MM.1S (cell line): ENCODE measurements around the gene HAGHL.

ENCODE experiments used
- DNase-seq: peaks from one replicate; pipeline ENCODE4 v3.0.0-alpha.2; 2015
- H2AFZ ChIP-seq: fragments of 300-600 bp; sonication (generic); 2 replicates; pipeline ENCODE4 v1.6.0; 2016; ENCODE audit warnings: antibody characterized with exemption, low read length
- H3F3A ChIP-seq: fragments of 300-600 bp; sonication (generic); 2 replicates; pipeline ENCODE4 v1.6.1; 2016; ENCODE audit warnings: mild to moderate bottlenecking, antibody characterized with exemption, low read length, moderate library complexity, mixed read lengths; ENCODE audit not compliant: insufficient read depth
- H3K27ac ChIP-seq: fragments of 300-600 bp; sonication (generic); 2 replicates; pipeline ENCODE4 v1.5.1; 2016; ENCODE audit warnings: mild to moderate bottlenecking, low read length
- H3K27me3 ChIP-seq: fragments of 300-600 bp; sonication (generic); replicated peaks from 2 replicates; pipeline ENCODE4 v1.6.0; 2016; ENCODE audit warnings: low read length; ENCODE audit not compliant: insufficient read depth
- H3K36me3 ChIP-seq: fragments of 300-600 bp; sonication (generic); replicated peaks from 2 replicates; pipeline ENCODE4 v1.6.1; 2016; ENCODE audit warnings: mild to moderate bottlenecking, low read length, mixed read lengths; ENCODE audit not compliant: insufficient read depth
- H3K4me1 ChIP-seq: fragments of 300-600 bp; sonication (generic); 2 replicates; pipeline ENCODE4 v1.6.1; 2016; ENCODE audit warnings: low read length, mixed read lengths
- H3K4me2 ChIP-seq: fragments of 300-600 bp; sonication (generic); 2 replicates; pipeline ENCODE4 v1.6.0; 2016; ENCODE audit warnings: low read depth, low read length
- H3K4me3 ChIP-seq: fragments of 300-600 bp; sonication (generic); 2 replicates; pipeline ENCODE4 v1.5.1; 2016; ENCODE audit warnings: low read length, mixed read lengths
- H3K79me2 ChIP-seq: fragments of 300-600 bp; sonication (generic); 2 replicates; pipeline ENCODE4 v1.6.1; 2016; ENCODE audit warnings: mixed run types, low read length, mixed read lengths
- H3K9ac ChIP-seq: fragments of 300-600 bp; sonication (generic); 2 replicates; pipeline ENCODE4 v1.6.1; 2016; ENCODE audit warnings: low read length, mixed read lengths
- H3K9me2 ChIP-seq: fragments of 300-600 bp; sonication (generic); replicated peaks from 2 replicates; pipeline ENCODE4 v1.6.1; 2016; ENCODE audit warnings: mild to moderate bottlenecking, low read length, mixed read lengths; ENCODE audit not compliant: insufficient read depth
- H3K9me3 ChIP-seq: fragments of 300-600 bp; sonication (generic); replicated peaks from 2 replicates; pipeline ENCODE4 v1.6.1; 2016; ENCODE audit warnings: mild to moderate bottlenecking, low read length, mixed read lengths; ENCODE audit not compliant: insufficient read depth
- H4K20me1 ChIP-seq: fragments of 300-600 bp; sonication (generic); 2 replicates; pipeline ENCODE4 v1.6.1; 2016; ENCODE audit warnings: mild to moderate bottlenecking, low read length, moderate library complexity, mixed read lengths; ENCODE audit not compliant: insufficient read depth
- EZH2 ChIP-seq: fragments of 300-600 bp; sonication (generic); optimal IDR thresholded peaks from 2 replicates; pipeline ENCODE3; 2017; ENCODE audit warnings: low read depth, mild to moderate bottlenecking, antibody characterized with exemption, low read length, mixed read lengths
- EZH2phosphoT487 ChIP-seq: fragments of 300-600 bp; sonication (generic); IDR thresholded peaks from 2 replicates; pipeline ENCODE4 v1.6.1; 2018; ENCODE audit warnings: antibody characterized with exemption, low read length
- TF ChIP-seq, protein P1 (sequence below): fragments of 300-600 bp; sonication (generic); IDR thresholded peaks from 2 replicates; pipeline ENCODE4 v1.5.1; 2016; ENCODE audit warnings: antibody characterized with exemption, low read length, mixed read lengths

HAGHL gene

GRCh38 chr16:733382-734207 is 6.7 kb downstream of the HAGHL start:
- H2AFZ ChIP-seq, result no peak overlapping the region
- no peak overlapping the region for H3K4me2 ChIP-seq
- no peaks in the 10 kb centered on the region for H3K27me3 ChIP-seq
- DNase-seq, result no peak
- H3K36me3 ChIP-seq, result no peaks in the 10 kb centered on the region
- no peak overlapping the region for H3K4me3 ChIP-seq
- H3F3A ChIP-seq, result peaks cover 25% of the 10 kb centered on the region
- no peak overlapping the region for H3K9ac ChIP-seq
- no peaks in the 10 kb centered on the region for H3K9me2 ChIP-seq
- H3K4me1 ChIP-seq, result peaks cover 32% of the 10 kb centered on the region
- H3K9me3 ChIP-seq, result no peaks in the 10 kb centered on the region
- H4K20me1 ChIP-seq, result no peaks in the 10 kb centered on the region
- no peaks in the 10 kb centered on the region for H3K79me2 ChIP-seq
- H3K27ac ChIP-seq, result no peak overlapping the region
- no peak for TF ChIP-seq EZH2phosphoT487
- TF ChIP-seq, protein P1, sequence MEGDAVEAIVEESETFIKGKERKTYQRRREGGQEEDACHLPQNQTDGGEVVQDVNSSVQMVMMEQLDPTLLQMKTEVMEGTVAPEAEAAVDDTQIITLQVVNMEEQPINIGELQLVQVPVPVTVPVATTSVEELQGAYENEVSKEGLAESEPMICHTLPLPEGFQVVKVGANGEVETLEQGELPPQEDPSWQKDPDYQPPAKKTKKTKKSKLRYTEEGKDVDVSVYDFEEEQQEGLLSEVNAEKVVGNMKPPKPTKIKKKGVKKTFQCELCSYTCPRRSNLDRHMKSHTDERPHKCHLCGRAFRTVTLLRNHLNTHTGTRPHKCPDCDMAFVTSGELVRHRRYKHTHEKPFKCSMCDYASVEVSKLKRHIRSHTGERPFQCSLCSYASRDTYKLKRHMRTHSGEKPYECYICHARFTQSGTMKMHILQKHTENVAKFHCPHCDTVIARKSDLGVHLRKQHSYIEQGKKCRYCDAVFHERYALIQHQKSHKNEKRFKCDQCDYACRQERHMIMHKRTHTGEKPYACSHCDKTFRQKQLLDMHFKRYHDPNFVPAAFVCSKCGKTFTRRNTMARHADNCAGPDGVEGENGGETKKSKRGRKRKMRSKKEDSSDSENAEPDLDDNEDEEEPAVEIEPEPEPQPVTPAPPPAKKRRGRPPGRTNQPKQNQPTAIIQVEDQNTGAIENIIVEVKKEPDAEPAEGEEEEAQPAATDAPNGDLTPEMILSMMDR, result peak; percentile 30

DNA sequence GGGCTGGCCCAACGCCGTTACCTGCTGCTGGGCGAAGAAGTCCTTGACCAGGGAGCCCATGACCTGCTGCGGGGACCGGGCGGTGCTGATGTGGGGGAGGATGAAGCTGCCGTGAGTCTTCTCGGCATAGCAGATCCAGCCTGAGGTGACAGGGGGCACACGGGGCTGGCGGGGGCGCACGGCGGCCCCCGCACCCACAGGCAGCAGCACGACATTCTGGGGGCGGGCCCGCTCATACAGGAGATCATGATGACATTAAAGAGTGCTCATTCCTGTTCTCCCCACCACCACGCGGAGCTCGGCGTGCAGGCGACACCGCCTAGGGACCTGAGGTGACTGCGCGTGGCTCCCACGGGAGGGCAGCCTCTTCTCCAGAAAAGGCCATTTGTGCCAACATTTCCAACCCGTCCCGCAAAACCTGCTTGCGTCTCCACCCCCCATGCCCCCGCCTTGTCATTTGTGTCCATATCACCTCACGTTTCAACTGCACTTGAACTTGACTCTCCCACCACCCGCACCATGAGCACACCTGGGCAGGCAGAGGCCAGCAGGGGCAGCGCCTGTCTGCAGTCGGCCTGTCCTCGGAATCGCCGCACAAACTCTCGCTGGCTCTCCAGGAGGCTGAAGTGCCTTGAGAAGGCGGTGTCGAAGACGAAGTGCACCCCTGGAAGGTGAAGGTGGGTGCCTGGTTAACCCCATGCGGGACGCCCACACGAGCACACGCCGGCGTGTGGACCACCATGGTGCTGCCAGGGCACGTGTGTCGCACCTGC is 7.5 kb downstream of the HAGHL start:
- Histone ChIP-seq H3K27me3 (no peaks in the 10 kb centered on the region), H3K4me1 (peaks cover 32% of the 10 kb centered on the region), H4K20me1 (no peaks in the 10 kb centered on the region), H3K36me3 (no peaks in the 10 kb centered on the region), H2AFZ (no peak overlapping the region), H3F3A (peaks cover 25% of the 10 kb centered on the region), H3K4me3 (no peak overlapping the region), H3K4me2 (peak overlapping the region; percentile 69; the same call in 1 of the 2 replicates), H3K27ac (no peak overlapping the region), H3K9me2 (no peaks in the 10 kb centered on the region), H3K79me2 (peaks cover 2% of the 10 kb centered on the region), H3K9me3 (no peaks in the 10 kb centered on the region), H3K9ac (no peak overlapping the region)
- TF ChIP-seq EZH2phosphoT487, result no peak
- TF ChIP-seq, protein P1, result no peak
- no peak for TF ChIP-seq EZH2
- DNase-seq, result no peak

GRCh38 chr16:734981-735881 is 8.3 kb downstream of the HAGHL start:
- peak overlapping the region; percentile 79; the same call in 1 of the 2 replicates for H3K27ac ChIP-seq

More at GRCh38 chr16:734981-735881, 8.3 kb downstream of the HAGHL start:
- Histone ChIP-seq H3K9me2 (no peaks in the 10 kb centered on the region), H3K9me3 (no peaks in the 10 kb centered on the region), H3K4me2 (peak overlapping the region; percentile 69), H3K27me3 (no peaks in the 10 kb centered on the region), H3K79me2 (peaks cover 10% of the 10 kb centered on the region), H3K4me3 (no peak overlapping the region), H3K9ac (peak overlapping the region; percentile 4; the same call in 1 of the 2 replicates), H4K20me1 (no peaks in the 10 kb centered on the region), H3K4me1 (peaks cover 38% of the 10 kb centered on the region), H3F3A (peaks cover 25% of the 10 kb centered on the region), H3K36me3 (no peaks in the 10 kb centered on the region), H2AFZ (no peak overlapping the region)
- no peak for DNase-seq
- TF ChIP-seq, protein P1, result no peak
- TF ChIP-seq EZH2 (no peak), EZH2phosphoT487 (no peak)
